Esophagus muscularis mucosa (tissue), 4 donors: ENCODE data around the gene GPR78.

Experiments
- EP300 ChIP-seq: sonication (generic); formaldehyde crosslinking; IDR thresholded peaks from one replicate; pipeline ENCODE4 v1.6.1; 2017; ENCODE audit warnings: antibody characterized with exemption
- POLR2A ChIP-seq: fragments of 450-650 bp; IDR thresholded peaks from one replicate; pipeline ENCODE4 v1.6.1; 2017; ENCODE audit warnings: antibody characterized with exemption, moderate library complexity, mild to moderate bottlenecking, low read depth
- POLR2AphosphoS5 ChIP-seq, 2 donors: sonication (generic); formaldehyde crosslinking; IDR thresholded peaks; one replicate each; pipeline ENCODE4 v1.6.1; 2017; ENCODE audit warnings: antibody characterized with exemption in 2 of 2
- TF ChIP-seq, protein P1 (sequence below), 3 experiments: fragments of 200-600 bp in 2 of 3; fragments of 450-650 bp in 1 of 3; sonication (generic) in 2 of 3; IDR thresholded peaks; one replicate each; pipeline ENCODE4 v1.5.1; 2017 to 2019; ENCODE audit warnings: antibody characterized with exemption in 3 of 3, mild to moderate bottlenecking in 2 of 3, moderate library complexity in 1 of 3

DNA sequence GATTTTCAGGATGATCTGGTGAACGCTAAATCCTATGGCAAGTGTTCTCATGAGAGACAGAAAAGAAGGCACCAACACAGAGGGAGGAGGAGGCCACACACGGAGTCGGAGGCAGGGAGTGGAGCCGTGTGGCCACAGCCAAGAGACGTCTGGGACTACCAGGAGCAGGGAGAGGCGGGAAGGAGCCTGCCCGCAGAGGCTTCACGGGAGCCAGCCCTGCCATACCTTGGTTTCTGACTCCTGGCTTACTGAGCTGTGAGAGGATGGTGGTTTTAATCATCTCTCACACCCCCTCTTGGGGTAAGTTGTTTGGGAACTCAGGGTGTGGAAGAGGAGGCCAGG, 33.5 kb upstream of the GPR78 start:
- TF ChIP-seq, protein P1, sequence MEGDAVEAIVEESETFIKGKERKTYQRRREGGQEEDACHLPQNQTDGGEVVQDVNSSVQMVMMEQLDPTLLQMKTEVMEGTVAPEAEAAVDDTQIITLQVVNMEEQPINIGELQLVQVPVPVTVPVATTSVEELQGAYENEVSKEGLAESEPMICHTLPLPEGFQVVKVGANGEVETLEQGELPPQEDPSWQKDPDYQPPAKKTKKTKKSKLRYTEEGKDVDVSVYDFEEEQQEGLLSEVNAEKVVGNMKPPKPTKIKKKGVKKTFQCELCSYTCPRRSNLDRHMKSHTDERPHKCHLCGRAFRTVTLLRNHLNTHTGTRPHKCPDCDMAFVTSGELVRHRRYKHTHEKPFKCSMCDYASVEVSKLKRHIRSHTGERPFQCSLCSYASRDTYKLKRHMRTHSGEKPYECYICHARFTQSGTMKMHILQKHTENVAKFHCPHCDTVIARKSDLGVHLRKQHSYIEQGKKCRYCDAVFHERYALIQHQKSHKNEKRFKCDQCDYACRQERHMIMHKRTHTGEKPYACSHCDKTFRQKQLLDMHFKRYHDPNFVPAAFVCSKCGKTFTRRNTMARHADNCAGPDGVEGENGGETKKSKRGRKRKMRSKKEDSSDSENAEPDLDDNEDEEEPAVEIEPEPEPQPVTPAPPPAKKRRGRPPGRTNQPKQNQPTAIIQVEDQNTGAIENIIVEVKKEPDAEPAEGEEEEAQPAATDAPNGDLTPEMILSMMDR (IDR thresholded peaks at IDR 0.05): no peak
- TF ChIP-seq POLR2AphosphoS5 (IDR thresholded peaks at IDR 0.05) (no peak), POLR2A (no peak), EP300 (no peak)
